Measurements from ENCODE around the gene USP21.

DNA sequence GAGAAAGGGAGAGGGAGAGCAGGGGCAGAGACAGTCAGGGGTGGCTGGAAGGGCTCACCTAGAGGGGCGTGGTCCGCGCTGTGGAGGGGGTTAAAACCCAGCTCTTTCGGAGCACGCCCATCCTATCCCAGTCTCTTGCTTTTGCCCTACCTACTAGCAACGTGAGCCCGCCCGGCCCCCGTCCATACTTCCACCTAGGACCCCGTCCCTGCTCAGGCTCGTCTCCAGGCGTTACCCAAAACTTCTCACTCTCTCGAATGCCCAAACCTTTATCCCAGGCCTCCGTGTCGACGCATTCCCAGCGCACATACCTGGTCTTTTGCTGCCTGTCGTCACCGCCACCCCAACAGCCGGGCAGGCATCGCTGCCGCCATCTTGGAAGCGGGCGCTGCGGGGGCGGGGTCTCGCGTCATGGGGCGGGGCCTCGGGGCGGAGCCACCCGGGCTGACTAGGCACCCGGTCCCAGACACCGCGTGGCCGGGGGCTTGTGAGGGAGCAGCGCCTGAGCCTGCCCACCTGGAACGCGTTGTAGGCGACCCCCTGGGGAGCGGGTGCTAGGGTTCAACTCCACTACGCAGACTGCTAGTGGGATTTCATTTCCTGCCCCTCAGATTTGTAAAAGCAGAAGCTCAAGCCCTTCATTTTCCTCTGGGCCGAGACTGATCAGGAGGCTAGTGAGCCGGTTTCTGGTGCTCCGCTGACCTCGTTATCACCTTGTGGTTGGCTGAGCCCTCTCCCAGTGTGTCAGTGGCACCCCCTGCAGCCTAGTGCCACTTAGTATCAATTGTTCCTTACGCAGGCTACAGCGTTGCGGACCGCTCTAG lies 18.0 kb downstream of the USP21 start, which contains the start of gene B4GALT3:
- TF ChIP-seq EZH2 (IDR thresholded peaks at IDR 0.05; ENCODE audit: borderline replicate concordance, low read depth, low read length, severe bottlenecking) = no peak
- TF ChIP-seq, protein P1, sequence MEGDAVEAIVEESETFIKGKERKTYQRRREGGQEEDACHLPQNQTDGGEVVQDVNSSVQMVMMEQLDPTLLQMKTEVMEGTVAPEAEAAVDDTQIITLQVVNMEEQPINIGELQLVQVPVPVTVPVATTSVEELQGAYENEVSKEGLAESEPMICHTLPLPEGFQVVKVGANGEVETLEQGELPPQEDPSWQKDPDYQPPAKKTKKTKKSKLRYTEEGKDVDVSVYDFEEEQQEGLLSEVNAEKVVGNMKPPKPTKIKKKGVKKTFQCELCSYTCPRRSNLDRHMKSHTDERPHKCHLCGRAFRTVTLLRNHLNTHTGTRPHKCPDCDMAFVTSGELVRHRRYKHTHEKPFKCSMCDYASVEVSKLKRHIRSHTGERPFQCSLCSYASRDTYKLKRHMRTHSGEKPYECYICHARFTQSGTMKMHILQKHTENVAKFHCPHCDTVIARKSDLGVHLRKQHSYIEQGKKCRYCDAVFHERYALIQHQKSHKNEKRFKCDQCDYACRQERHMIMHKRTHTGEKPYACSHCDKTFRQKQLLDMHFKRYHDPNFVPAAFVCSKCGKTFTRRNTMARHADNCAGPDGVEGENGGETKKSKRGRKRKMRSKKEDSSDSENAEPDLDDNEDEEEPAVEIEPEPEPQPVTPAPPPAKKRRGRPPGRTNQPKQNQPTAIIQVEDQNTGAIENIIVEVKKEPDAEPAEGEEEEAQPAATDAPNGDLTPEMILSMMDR (IDR thresholded peaks at IDR 0.05; ENCODE audit: borderline replicate concordance, extremely low read depth, low read length, poor library complexity, severe bottlenecking) = peak; percentile 40
